HCT116 (cell line): Measurements from ENCODE around the gene CABLES1. TPM values are rescaled to one million over a fixed set of nuclear protein-coding genes. Genes with fewer than 3 reads are reported as not detected.

Experiments
- ATAC-seq: fragments of 200-7000 bp; cut with Tn5 transposase; 2 replicates; pipeline ENCODE4 v1.9.1; 2020; ENCODE audit warnings: mild to moderate bottlenecking, moderate library complexity
- BruUV-seq: library from RNA; stranded (reverse); fragments of 400-500 nt; replicated peaks from 2 replicates; lab custom pipeline; 2021; lab: Mats Ljungman, UMichigan
- CTCF ChIA-PET: fragments of 300-600 bp; sonication (Branson Sonifier 250); formaldehyde crosslinking; loops from one replicate; lab custom pipeline; 2021; ENCODE audit warnings: antibody characterized with exemption; lab: Charles Lee
- POLR2A ChIA-PET: fragments of 300-600, 350-600 bp; sonication (Branson Sonifier 250); formaldehyde crosslinking; loops from one replicate; lab custom pipeline; 2021; ENCODE audit warnings: antibody characterized with exemption; lab: Charles Lee
- RAD21 ChIA-PET, 2 experiments: fragments of 300-600 bp; sonication (Branson Sonifier 250); formaldehyde crosslinking; loops; one replicate each; lab custom pipeline; 2023; ENCODE audit warnings: low total read pairs in 2 of 2; ENCODE audit not compliant: uncharacterized antibody in 2 of 2, unreplicated experiment in 2 of 2, low non-redundant PET in 1 of 2; lab: Charles Lee
- DNase-seq: peaks from one replicate; pipeline ENCODE4 v3.0.0-alpha.2; 2010; ENCODE audit warnings: low read depth, low spot score
- H2AFZ ChIP-seq: fragments of 200-600 bp; shearing (Covaris generic), sonication (generic); 2 replicates; pipeline ENCODE4 v1.6.1; 2017; ENCODE audit warnings: low read depth, mixed run types, mixed read lengths, antibody characterized with exemption, low read length; ENCODE audit not compliant: poor library complexity, severe bottlenecking
- H3K27ac ChIP-seq: 2 replicates; pipeline ENCODE4 v1.5.1; 2012; ENCODE audit warnings: low read depth, low read length
- H3K27me3 ChIP-seq: fragments of 200-600 bp; sonication (generic); 2 replicates; pipeline ENCODE4 v1.6.1; 2016; ENCODE audit warnings: mixed run types, low read length, mixed read lengths; ENCODE audit not compliant: insufficient read depth
- H3K36me3 ChIP-seq, 2 experiments: fragments of 200-500 bp in 1 of 2; fragments of 200-600 bp in 1 of 2; sonication (Bioruptor generic) in 1 of 2; sonication (generic) in 1 of 2; 2 replicates each; pipeline versions ENCODE4 v1.5.1 to v1.6.1; 2014 to 2016; ENCODE audit warnings: low read length in 2 of 2, inconsistent platforms in 1 of 2, mixed read lengths in 1 of 2, mixed run types in 1 of 2; ENCODE audit not compliant: insufficient read depth in 2 of 2, control insufficient read depth in 1 of 2
- H3K4me1 ChIP-seq, 2 experiments: fragments of 200-600 bp in 1 of 2; sonication (generic) in 1 of 2; 2 replicates each; pipeline versions ENCODE4 v1.5.1 to v1.6.1; 2012 to 2017; ENCODE audit warnings: low read length in 2 of 2, inconsistent platforms in 1 of 2, mild to moderate bottlenecking in 1 of 2, mixed read lengths in 1 of 2, mixed run types in 1 of 2, moderate library complexity in 1 of 2; ENCODE audit not compliant: insufficient read depth in 2 of 2, control insufficient read depth in 1 of 2
- H3K4me2 ChIP-seq: fragments of 200-600 bp; sonication (generic); 2 replicates; pipeline ENCODE4 v1.6.1; 2017; ENCODE audit warnings: mixed run types, low read length, mixed read lengths
- H3K4me3 ChIP-seq, 2 experiments: fragments of 200-600 bp in 1 of 2; sonication (generic) in 1 of 2; replicated peaks in 1 of 2; 2 replicates each; pipeline ENCODE4 v1.5.1; 2011 to 2016; ENCODE audit warnings: low read length in 2 of 2, control low read depth in 1 of 2, low read depth in 1 of 2, mild to moderate bottlenecking in 1 of 2, mixed read lengths in 1 of 2, mixed run types in 1 of 2
- H3K79me2 ChIP-seq: fragments of 200-600 bp; sonication (generic); 2 replicates; pipeline ENCODE4 v1.6.1; 2017; ENCODE audit warnings: mild to moderate bottlenecking, mixed run types, low read length, moderate library complexity, mixed read lengths; ENCODE audit not compliant: insufficient read depth
- H3K9ac ChIP-seq: fragments of 200-600 bp; sonication (generic); 2 replicates; pipeline ENCODE4 v1.6.1; 2016; ENCODE audit warnings: low read length, mixed read lengths
- H3K9me2 ChIP-seq: fragments of 200-600 bp; sonication (generic), shearing (Covaris generic); 2 replicates; pipeline ENCODE4 v1.6.1; 2017; ENCODE audit warnings: mixed run types, mild to moderate bottlenecking, moderate library complexity; ENCODE audit not compliant: insufficient read depth
- H3K9me3 ChIP-seq, 2 experiments: fragments of 200-500 bp in 1 of 2; fragments of 200-600 bp in 1 of 2; sonication (Bioruptor generic) in 1 of 2; sonication (generic) in 1 of 2; 2 replicates each; pipeline ENCODE4 v1.6.1; 2014 to 2017; ENCODE audit warnings: low read length in 2 of 2, mixed read lengths in 2 of 2, inconsistent platforms in 1 of 2, low read depth in 1 of 2, mild to moderate bottlenecking in 1 of 2, mixed run types in 1 of 2, moderate library complexity in 1 of 2; ENCODE audit not compliant: control insufficient read depth in 1 of 2, insufficient read depth in 1 of 2
- H4K20me1 ChIP-seq: fragments of 200-600 bp; sonication (generic), shearing (Covaris generic); 2 replicates; pipeline ENCODE4 v1.6.1; 2017; ENCODE audit warnings: mixed run types, mild to moderate bottlenecking, moderate library complexity; ENCODE audit not compliant: insufficient read depth
- ATF3 ChIP-seq: IDR thresholded peaks from 2 replicates; pipeline ENCODE4 v1.6.1; 2012
- CEBPB ChIP-seq: IDR thresholded peaks from 2 replicates; pipeline ENCODE4 v1.6.1; 2012; ENCODE audit warnings: low read depth
- CTCF ChIP-seq, 3 experiments: fragments of 200-600 bp in 1 of 3; sonication (generic) in 1 of 3; IDR thresholded peaks in 2 of 3; conservative IDR thresholded peaks in 1 of 3; 2 replicates each; pipeline ENCODE4 v1.5.1; 2012 to 2017; ENCODE audit warnings: low read depth in 2 of 3, low read length in 2 of 3, antibody characterized with exemption in 1 of 3, borderline replicate concordance in 1 of 3, control low read depth in 1 of 3, mild to moderate bottlenecking in 1 of 3, mixed read lengths in 1 of 3, mixed run types in 1 of 3, moderate library complexity in 1 of 3; ENCODE audit not compliant: insufficient read depth in 1 of 3
- EZH2 ChIP-seq: fragments of 200-600 bp; sonication (generic); IDR thresholded peaks from 2 replicates; pipeline ENCODE4 v1.6.1; 2017; ENCODE audit warnings: antibody characterized with exemption, mixed run types
- FOSL1 ChIP-seq: IDR thresholded peaks from 2 replicates; pipeline ENCODE4 v1.6.1; 2012; ENCODE audit warnings: low read depth
- POLR2AphosphoS5 ChIP-seq: IDR thresholded peaks from 2 replicates; pipeline ENCODE4 v1.6.1; 2011; ENCODE audit warnings: mild to moderate bottlenecking, low read depth, low read length, moderate library complexity
- RAD21 ChIP-seq: IDR thresholded peaks from 2 replicates; pipeline ENCODE4 v1.6.1; 2012; ENCODE audit warnings: low read depth, mild to moderate bottlenecking
- REST ChIP-seq: IDR thresholded peaks from 2 replicates; pipeline ENCODE4 v1.6.1; 2012; ENCODE audit warnings: low read depth
- SIN3A ChIP-seq: IDR thresholded peaks from 2 replicates; pipeline ENCODE4 v1.6.1; 2012; ENCODE audit warnings: low read depth
- SP1 ChIP-seq: IDR thresholded peaks from 2 replicates; pipeline ENCODE4 v1.6.1; 2012; ENCODE audit warnings: low read depth
- SRF ChIP-seq: IDR thresholded peaks from 2 replicates; pipeline ENCODE4 v1.6.1; 2012; ENCODE audit warnings: low read depth
- TCF7L2 ChIP-seq: IDR thresholded peaks from 2 replicates; pipeline ENCODE4 v1.7.0; 2011; ENCODE audit warnings: borderline replicate concordance, inconsistent platforms; ENCODE audit not compliant: insufficient read depth, insufficient read length; ENCODE audit errors: extremely low read depth
- ZNF274 ChIP-seq: fragments of 200-500 bp; sonication (Bioruptor generic); IDR thresholded peaks from 2 replicates; pipeline ENCODE4 v1.6.1; 2014; ENCODE audit warnings: mild to moderate bottlenecking, low read depth, low read length, inconsistent platforms
- intact Hi-C: fragments of 100-400 bp; cut with micrococcal nuclease; formaldehyde crosslinking; loops from 2 replicates; pipeline ENCODE4 v1.10.0; 2022
- total RNA-seq: library from RNA; stranded (reverse); gene quantifications from one replicate; pipeline ENCODE4 v1.2.1, GENCODE V29; 2021; ENCODE audit not compliant: unreplicated experiment

The CABLES1 gene
- total RNA-seq, 1 experiment from 2014 or later, result 7.7 TPM

- no TSS peak for BruUV-seq
- Histone ChIP-seq H2AFZ (no peak overlapping the region), H3K4me2 (no peak overlapping the region), H3K27me3 (no peaks in the 10 kb centered on the region), H3K4me3 (no peak overlapping the region), H3K9me3 (no peaks in the 10 kb centered on the region), H3K36me3 (no peaks in the 10 kb centered on the region), H3K4me1 (peaks cover 0 to 10% of the 10 kb centered on the region in 2 experiments; a peak in 1 of 4 replicates), H3K27ac (no peak overlapping the region), H4K20me1 (no peaks in the 10 kb centered on the region), H3K9me2 (no peaks in the 10 kb centered on the region), H3K79me2 (no peaks in the 10 kb centered on the region), H3K9ac (no peak overlapping the region)
- ATAC-seq, result no peak
- CTCF ChIA-PET, result interaction anchor here (1.1 to 1.3 kb wide), 2 partner anchors 21 kb away, joined by 3 to 4 read pairs; no protein-coding TSS in a partner anchor
- no peak for DNase-seq
- TF ChIP-seq SIN3A (no peak), CEBPB (no peak), RAD21 (no peak), POLR2AphosphoS5 (no peak), EZH2 (no peak), ZNF274 (no peak), SRF (no peak), ATF3 (no peak), TCF7L2 (no peak), REST (no peak), FOSL1 (no peak), SP1 (no peak), CTCF (IDR thresholded peaks at IDR 0.05 in 2 of 3, conservative IDR thresholded peaks at IDR 0.05 in 1 of 3; ENCODE audit: borderline replicate concordance in 1 of 3, insufficient read depth in 1 of 3, low read depth in 2 of 3, low read length in 2 of 3) (no peak)
- intact Hi-C loops, result no loop called here
- POLR2A ChIA-PET, result no interaction called here
- RAD21 ChIA-PET, result no interaction called here
Measured at GRCh38 chr18:23228102-23229061, 93.1 kb downstream of the CABLES1 start.
